Esophagus squamous epithelium (tissue), 4 donors: ENCODE data around the gene FNIP2.

ENCODE experiments used
- CTCF ChIP-seq, 6 experiments: fragments of 450-650 bp in 4 of 6; fragments of 200-600 bp in 2 of 6; sonication (generic) in 2 of 6; IDR thresholded peaks; one replicate each; pipeline ENCODE4 v1.5.1; 2016 to 2019; ENCODE audit warnings: antibody characterized with exemption in 6 of 6, mild to moderate bottlenecking in 4 of 6, moderate library complexity in 4 of 6
- POLR2A ChIP-seq, 4 donors: fragments of 450-650 bp; IDR thresholded peaks; one replicate each; pipeline ENCODE4 v1.6.1; 2017; ENCODE audit warnings: antibody characterized with exemption in 4 of 4, mild to moderate bottlenecking in 4 of 4, moderate library complexity in 3 of 4

DNA sequence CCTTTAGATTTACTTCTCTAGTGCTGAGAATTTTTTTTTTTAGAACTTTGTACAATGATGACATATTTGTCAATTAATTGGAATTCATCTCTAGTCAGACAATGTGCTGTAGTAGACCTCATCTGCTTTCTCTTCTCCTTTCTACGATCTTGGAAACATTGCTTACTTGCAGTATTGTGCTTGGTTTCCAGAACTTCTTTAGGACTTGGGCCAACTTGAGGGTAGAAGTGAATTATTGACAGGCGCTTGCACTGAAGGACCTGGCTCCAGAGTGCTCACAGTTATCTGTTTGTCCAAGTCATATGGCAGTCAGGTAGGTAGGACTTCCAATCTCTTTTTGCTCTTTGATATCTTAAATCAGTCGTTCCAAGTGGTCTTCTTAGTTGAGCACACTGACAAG is 39.6 kb downstream of the FNIP2 start:
- no peak for TF ChIP-seq CTCF (IDR thresholded peaks at IDR 0.05)
- TF ChIP-seq POLR2A (IDR thresholded peaks at IDR 0.05): no peak
